GM12891 (cell line): ENCODE results near the gene TBC1D8.

ENCODE experiments used
- POLR2A ChIP-seq: IDR thresholded peaks from 2 replicates; pipeline ENCODE4 v1.6.1; 2011; ENCODE audit warnings: low read depth, low read length, control low read depth
- POLR2AphosphoS5 ChIP-seq: IDR thresholded peaks from 2 replicates; pipeline ENCODE4 v1.6.1; 2011; ENCODE audit warnings: low read depth, low read length, control low read depth

- TF ChIP-seq POLR2AphosphoS5, result no peak
- TF ChIP-seq POLR2A, result no peak
Observed at GRCh38 chr2:101157272-101157671, 6.1 kb upstream of the TBC1D8 start.
